Umbilical cord (tissue), 2 donors: ENCODE data around the gene DOLPP1. TPM values are rescaled to one million over a fixed set of nuclear protein-coding genes. Genes with fewer than 3 reads are reported as not detected.
"Not testable (repeated sequence)": the region's sequence is repeated elsewhere in the genome, so short reads cannot be mapped to it uniquely, and the experiment has no call there.

Experiments
- DNase-seq: peaks from one replicate; pipeline ENCODE4 v3.0.0-alpha.2; 2015; ENCODE audit warnings: low spot score
- total RNA-seq: library from RNA; depleted of rRNA; stranded (reverse); fragments of >200 nt; gene quantifications from one replicate; pipeline ENCODE4 v1.2.3, GENCODE V29; 2014; ENCODE audit warnings: low replicate concordance; ENCODE audit not compliant: insufficient read depth

Gene DOLPP1
- total RNA-seq, 1 donor from 2014 or later, result 4.8 TPM

- peak; percentile 97 for DNase-seq
These were observed 30.0 kb downstream of the DOLPP1 start, which contains the start of the genes CRAT and PTPA for GRCh38 chr9:129110740-129111527. Gene CRAT, minus strand, starts transcription at chr9:129110793. Its CDS starts 284 bp downstream, at chr9:129110509. Gene PTPA, plus strand, starts transcription at chr9:129111415. Its CDS starts 186 bp downstream, at chr9:129111601.

GRCh38 chr9:129111528-129112151 is 30.7 kb downstream of the DOLPP1 start:
- peak; percentile 50 for DNase-seq

GRCh38 chr9:129112526-129112925 is 31.6 kb downstream of the DOLPP1 start:
- DNase-seq, result not testable (repeated sequence)

DNA sequence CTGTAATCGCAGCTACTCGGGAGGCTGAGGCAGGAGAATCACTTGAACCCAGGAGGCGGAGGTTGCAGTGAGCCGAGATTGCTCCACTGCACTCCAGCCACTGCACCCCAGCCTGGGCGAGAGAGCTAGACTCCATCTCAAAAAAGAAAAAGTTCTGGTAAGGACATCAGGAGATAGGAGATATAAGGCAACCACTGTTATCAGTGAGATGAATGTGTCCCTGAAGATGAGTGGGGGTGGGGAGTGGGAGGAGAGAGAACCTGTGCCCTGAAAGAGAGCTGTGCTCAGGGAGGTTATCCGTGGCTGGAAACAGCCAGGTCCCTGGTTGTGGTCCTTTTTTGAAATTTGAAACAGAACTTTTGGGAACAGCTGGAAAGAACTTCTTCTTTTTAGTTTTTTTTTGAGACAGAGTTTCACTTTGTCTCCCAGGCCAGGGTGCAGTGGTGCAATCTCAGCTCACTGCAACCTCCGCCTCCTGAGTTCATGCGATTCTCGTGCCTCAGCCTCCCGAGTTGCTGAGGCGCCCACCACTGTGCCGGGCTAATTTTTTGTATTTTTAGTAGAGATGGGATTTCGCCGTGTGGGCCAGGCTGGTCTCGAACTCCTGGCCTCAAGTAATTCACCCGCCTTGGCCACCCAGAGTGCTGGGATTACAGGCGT is 32.9 kb downstream of the DOLPP1 start:
- DNase-seq, result no peak

GRCh38 chr9:129118799-129119198 is 37.9 kb downstream of the DOLPP1 start:
- DNase-seq, result no peak

DNA sequence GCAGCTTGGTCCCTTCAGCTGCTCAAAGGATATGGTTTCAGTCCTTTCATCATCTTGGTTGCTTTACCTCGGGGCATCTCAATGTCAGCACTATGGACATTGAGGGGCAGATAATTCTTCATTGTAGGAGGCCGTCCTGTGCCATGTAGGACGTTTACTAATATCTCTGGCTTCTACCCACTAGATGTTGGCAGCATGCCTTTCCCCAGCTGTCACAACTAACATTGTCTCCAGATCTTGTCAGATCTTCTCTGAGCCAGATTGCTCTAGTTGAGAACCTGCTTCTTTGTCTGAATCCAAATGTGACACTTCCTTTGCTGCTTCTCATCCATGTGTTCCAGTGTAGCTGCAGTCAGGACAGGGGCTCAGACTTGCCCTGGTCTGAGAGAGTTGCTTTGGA is 40.6 kb downstream of the DOLPP1 start:
- DNase-seq, result no peak

DNA sequence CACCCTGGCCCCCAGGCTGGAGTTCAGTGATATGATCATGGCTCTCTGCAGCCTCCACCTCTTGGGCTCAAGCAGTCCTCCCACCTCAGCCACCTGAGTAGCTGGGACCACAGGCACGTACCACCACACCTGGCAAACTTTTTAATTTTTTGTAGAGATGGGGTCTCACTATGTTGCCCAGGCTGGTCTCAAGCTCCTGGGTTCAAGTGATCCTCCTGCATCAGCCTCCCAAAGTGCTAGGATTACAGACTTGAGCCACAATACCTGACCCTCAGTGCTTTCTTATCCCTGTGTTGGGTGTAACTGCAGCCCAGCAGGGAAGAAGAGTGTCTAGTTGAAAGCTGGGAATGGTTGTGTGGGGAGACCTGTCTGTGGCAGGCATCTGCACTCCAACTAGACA is 41.2 kb downstream of the DOLPP1 start:
- no peak for DNase-seq

GRCh38 chr9:129122976-129123375 is 42.1 kb downstream of the DOLPP1 start:
- DNase-seq, result not testable (repeated sequence)

DNA sequence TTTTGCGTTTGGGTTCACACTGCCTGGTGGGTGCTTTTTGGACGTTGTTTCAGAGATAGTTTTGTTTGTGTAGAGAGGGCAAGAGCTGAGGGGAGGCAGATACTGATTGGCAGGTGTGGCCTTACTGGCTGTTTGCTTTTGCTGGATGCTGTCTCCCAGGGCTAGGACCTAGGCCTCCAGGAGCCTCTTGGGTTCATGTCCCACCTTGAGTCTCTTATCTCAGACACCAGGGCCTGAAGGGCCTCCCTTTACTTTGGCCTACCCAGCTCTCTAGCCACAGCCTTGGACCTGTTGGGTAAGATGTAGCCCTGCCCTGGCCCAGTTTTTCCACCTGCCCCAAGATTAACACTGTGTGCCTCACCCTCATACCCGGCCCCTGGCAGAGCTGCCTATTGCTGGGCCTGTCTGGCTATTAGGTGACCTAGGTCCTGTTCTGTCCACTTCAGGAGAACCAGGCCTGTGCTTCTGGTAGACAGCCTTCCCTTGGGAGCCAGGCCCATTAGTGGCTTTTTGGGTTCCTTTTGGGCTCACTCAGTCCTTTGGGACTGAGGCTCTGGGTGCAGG is 43.7 kb downstream of the DOLPP1 start:
- DNase-seq, result no peak

- DNase-seq, result no peak
These were observed 44.6 kb downstream of the DOLPP1 start for GRCh38 chr9:129125478-129125877.

DNA sequence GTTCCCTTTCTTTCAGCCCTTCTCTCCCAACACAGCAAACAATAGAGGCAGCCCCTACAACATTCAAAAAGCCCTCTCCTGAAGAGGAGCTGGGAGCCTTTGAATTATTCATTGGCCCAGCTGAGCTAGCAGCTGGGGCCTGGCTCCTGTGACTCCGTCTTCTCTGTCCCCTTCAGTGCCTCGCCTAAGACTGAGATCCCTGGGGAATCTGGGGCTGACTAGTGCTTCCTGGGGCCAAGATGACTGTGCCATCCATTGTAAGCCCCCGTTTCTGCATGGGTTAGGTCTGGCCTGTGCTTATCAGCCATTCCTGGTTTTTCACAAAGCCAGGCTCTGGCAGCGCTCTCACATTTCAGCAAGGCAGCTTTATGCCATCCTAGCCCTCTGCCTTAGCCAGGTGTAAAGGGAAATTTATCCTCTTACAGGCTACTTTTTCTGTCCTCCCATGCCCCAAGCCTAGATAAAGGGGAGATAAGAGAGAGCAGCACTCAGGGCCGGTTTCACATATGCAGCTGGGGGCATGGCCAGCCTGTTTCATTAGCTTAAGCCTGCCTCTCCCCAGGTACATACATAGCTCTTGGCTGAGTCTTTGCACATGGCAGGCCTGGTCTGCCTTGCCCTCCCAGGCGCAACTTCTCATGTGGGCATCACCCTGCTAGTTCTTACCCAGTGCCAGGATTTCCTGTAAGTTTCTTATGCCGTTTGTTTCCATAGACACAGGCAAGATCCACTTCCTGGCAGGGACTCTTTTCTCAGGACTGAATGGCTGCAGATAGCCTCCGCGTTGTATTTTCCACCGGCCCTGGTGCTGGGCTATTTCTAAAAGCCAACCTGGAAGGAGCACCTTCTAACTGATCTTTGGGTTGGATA is 46.1 kb downstream of the DOLPP1 start:
- no peak for DNase-seq

DNA sequence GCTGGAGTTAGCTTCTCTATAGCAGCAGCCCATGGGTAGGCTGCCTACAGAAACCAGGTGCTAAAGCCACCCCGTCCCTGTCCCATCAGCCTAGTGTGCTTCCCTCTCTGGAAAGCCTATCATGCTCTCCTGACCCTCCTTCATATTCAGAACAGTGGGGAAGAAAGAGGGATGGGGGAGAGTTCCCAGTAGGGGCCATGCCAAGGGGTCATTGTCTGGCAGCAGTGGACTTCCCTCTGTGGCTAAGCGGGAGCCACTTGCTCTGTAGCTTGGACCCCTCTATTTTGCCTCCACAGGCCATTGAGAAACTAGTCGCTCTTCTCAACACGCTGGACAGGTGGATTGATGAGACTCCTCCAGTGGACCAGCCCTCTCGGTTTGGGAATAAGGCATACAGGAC is 47.8 kb downstream of the DOLPP1 start:
- DNase-seq, result no peak

DNA sequence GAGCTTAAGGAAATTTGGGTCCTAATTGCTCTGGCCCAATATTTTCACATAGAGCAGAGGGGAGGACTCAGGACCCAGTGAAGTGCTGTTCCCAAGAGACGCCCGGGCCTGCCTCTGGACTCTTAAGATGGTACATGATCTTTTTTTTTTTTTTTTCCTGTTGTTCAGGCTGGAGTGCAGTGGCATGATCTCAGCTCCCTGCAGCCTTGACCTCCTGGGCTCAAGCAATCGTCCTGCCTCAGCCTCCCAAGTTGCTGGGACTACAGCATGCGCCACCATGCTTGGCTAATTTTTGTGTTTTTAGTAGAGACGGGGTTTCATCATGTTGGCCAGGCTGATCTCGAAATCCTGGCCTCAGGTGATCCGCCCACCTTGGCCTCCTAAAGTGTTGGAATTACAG is 49.4 kb downstream of the DOLPP1 start:
- not testable (repeated sequence) for DNase-seq

DNA sequence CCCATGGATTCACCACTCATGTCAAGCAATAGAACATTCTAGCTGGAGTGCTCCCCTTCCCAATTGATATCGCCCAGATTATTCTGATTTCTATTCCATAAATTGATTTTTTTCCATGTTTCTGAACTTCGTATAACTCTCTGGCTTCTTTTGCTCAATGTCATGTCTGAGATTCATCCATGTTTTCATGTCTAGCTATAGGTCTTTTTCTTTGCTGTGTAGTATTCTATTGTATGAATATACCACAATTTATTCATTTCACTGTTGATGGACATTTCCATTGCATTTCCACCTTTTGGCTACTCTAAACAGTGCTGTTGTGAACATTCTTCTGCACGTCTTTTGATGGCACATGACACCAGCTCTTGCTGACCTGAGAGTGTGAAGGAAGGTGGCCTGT is 49.9 kb downstream of the DOLPP1 start:
- DNase-seq, result no peak

- DNase-seq, result peak; percentile 72
These were observed 50.6 kb downstream of the DOLPP1 start for GRCh38 chr9:129131300-129132145.

- DNase-seq, result no peak
These were observed 52.2 kb downstream of the DOLPP1 start for GRCh38 chr9:129133082-129133481.

DNA sequence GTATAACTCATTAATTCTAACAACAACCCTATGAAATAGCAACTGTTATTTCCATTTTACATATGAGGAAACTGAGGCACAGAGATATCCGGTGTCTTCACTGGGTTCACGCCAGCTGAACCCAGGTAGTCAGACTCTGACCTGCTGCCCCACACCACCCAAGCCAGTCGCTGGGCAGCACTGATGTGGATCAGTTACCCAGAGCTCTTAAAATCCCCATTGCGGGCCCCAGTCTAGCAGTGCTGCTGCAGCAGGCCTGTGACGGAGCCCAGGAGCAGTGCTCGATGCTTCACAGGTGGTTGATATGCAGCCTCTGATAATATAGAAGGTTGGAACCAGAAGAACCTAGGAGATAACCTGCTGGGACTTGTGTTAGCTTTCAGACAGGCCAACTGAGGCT is 54.6 kb downstream of the DOLPP1 start:
- no peak for DNase-seq

GRCh38 chr9:129136446-129137035 is 55.6 kb downstream of the DOLPP1 start:
- no peak for DNase-seq

- DNase-seq, result no peak
These were observed 56.6 kb downstream of the DOLPP1 start for GRCh38 chr9:129137292-129138143.
